Heart right ventricle (tissue), 16 donors: ENCODE data around the gene C4orf54. TPM values are rescaled to one million over a fixed set of nuclear protein-coding genes. Genes with fewer than 3 reads are reported as not detected.

Experiments used
- ATAC-seq, 8 donors: fragments of 200-7000 bp; cut with Tn5 transposase; one replicate each; pipeline ENCODE4 v1.9.1; 2020; ENCODE audit warnings: mild to moderate bottlenecking in 8 of 8, moderate library complexity in 8 of 8, moderate number of reproducible peaks in 1 of 8
- DNase-seq, 2 donors: peaks; one replicate each; pipeline ENCODE4 v3.0.0-alpha.2; 2020
- H3K27ac ChIP-seq, 10 donors: fragments of 200-600 bp; sonication (generic) in 2 of 10; one replicate each; pipeline versions ENCODE4 v1.5.0 to v1.8.0; 2020 to 2022; ENCODE audit warnings: mild to moderate bottlenecking in 3 of 10
- H3K27me3 ChIP-seq, 7 donors: fragments of 200-600 bp; one replicate each; pipeline ENCODE4 v1.8.0; 2021 to 2022; ENCODE audit warnings: mild to moderate bottlenecking in 2 of 7
- H3K36me3 ChIP-seq, 9 donors: fragments of 200-600 bp; sonication (generic) in 1 of 9; one replicate each; pipeline versions ENCODE4 v1.5.0 to v1.8.0; 2020 to 2022; ENCODE audit warnings: mild to moderate bottlenecking in 2 of 9
- H3K4me1 ChIP-seq, 9 donors: fragments of 200-600 bp; sonication (generic) in 1 of 9; one replicate each; pipeline versions ENCODE4 v1.5.0 to v1.8.0; 2020 to 2022; ENCODE audit warnings: mild to moderate bottlenecking in 4 of 9
- H3K4me3 ChIP-seq, 10 donors: fragments of 200-600 bp; sonication (generic) in 2 of 10; one replicate each; pipeline versions ENCODE4 v1.5.0 to v1.8.0; 2020 to 2022; ENCODE audit warnings: mild to moderate bottlenecking in 7 of 10, moderate library complexity in 2 of 10
- H3K9me3 ChIP-seq, 11 donors: fragments of 200-600 bp in 10 of 11; sonication (generic) in 2 of 11; one replicate each; pipeline versions ENCODE4 v1.5.0 to v1.8.0; 2013 to 2022; ENCODE audit warnings: mild to moderate bottlenecking in 2 of 11, control low read depth in 1 of 11, moderate library complexity in 1 of 11
- WGBS, 2 donors: extraction: QIAGEN DNeasy Blood & Tissue Kit; methylation state at CpG; one replicate each; pipeline ENCODE4 v1.1.7; 2013; ENCODE audit warnings: inconsistent platforms in 1 of 2; 5-methylcytosine and 5-hydroxymethylcytosine counted together
- intact Hi-C, 10 donors: fragments of 100-400 bp; cut with DNase I; formaldehyde crosslinking; loops; one replicate each; pipeline versions ENCODE4 v1.11.1 to v1.14.2; 2022
- long read RNA-seq, 3 donors: library from polyadenylated mRNA; unstranded; transcript quantifications; one replicate each; pipeline ENCODE4 v2.0.0, GENCODE V29; 2020 to 2021
- polyA plus RNA-seq, 2 donors: library from polyadenylated mRNA; stranded (reverse); fragments of 200-250 nt; gene quantifications; one replicate each; pipeline ENCODE4 v1.2.3, GENCODE V29; 2013
- total RNA-seq, 10 donors: library from RNA; stranded (reverse); fragmentation: NEBNext Ultra II Directional in 3 of 10; extraction: Animal tissue kit (Norgen Biotek cat#: 25700) in 3 of 10; gene quantifications; one replicate each; pipeline versions ENCODE4 v1.2.1 to v1.2.4, GENCODE V29; 2021 to 2023
- TF ChIP-seq, protein P1 (sequence below), 9 donors: fragments of 200-600 bp; sonication (generic) in 2 of 9; IDR thresholded peaks; one replicate each; pipeline versions ENCODE4 v1.5.0 to v1.8.0; 2021 to 2022; ENCODE audit warnings: antibody characterized with exemption in 9 of 9, mild to moderate bottlenecking in 5 of 9, moderate library complexity in 1 of 9
- donor health status: Arrhythmogenic right ventricular cardiomyopathy.
- donor health status: ischemic (EF 13 %, LVEDD 7.1; RV severe dilation, severe dysfunction).
- donor health status: healthy with polysubstance abuse.
- donor health status: DM: no; HTN: yes; CAD: no.
- donor health status: DM: no; HTN: no; CAD: no.
- donor health status: ischemic (EF 25% LVEDD 6.9; RV normal size, moderate dysfunction).
- donor health status: ischemic (EF 25% LVEDD 5.7; RV mildly dilated, moderate dysfunction).
- donor health status: healthy.
- donor health status: DM: yes; HTN: yes; CAD: no.
- donor health status: Ischemic cardiomyopathy.
- donor health status: ischemic (EF 35%, LVEDD 5.7; RV mildly dilated, moderate dysfunction).
- donor health status: nonischemic (EF 11% LVEDD 7.7; RV severe dilation, severe dysfunction).
- donor health status: DM: yes; HTN: yes; CAD: no.
- donor health status: PGD.
- donor health status: ischemic (EF 29% LVEDD 5.4; RV normal size, mild dysfunction).
- donor health status: nonischemic (EF 23%, LVEDD 6.1; RV moderate dilation, normal function).

C4orf54 gene
- total RNA-seq, result 1 to 10 TPM in 8 of 10 donors, under 1 TPM in 2; 0.68 to 9.3 (median 1.6) TPM
- polyA plus RNA-seq, result 10 to 100 TPM in 1 of 2 donors, under 1 TPM in 1; 0.80 to 14.4 TPM
- long read RNA-seq, donor 1, result 0 reads
- long read RNA-seq, donor 2, result 0 reads
- long read RNA-seq, donor 3, full-length matches to known transcripts, result 1 of 2 reads
- long read RNA-seq, donor 3, partial matches to known transcripts, result 0 of 2 reads
- long read RNA-seq, donor 3, other reads (novel, unspliced or antisense), result 1 of 2 reads

DNA sequence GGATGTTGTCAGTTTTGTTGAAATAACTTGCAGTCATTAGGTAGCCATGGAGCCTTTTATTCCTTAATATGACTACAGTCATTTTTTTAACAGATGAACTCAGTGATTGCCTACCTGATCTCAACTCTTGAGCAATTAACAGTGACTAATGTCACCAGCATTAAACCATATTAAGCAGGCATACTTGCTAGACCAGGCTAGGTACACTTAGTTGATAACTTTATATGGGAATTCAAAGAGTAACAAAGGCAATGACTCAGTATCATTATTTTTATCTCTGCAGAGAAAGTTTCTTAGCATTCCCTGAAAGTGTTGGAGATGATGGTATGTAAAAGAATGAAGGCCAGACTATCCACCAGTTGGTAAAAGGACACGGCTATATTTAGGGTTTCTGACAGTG, at the start of gene C4orf54:
Gene C4orf54, minus strand, starts transcription at position 31 of the 400 bp plus-strand sequence. CDS start 3,180 bp downstream, outside the sequence.
- intact Hi-C loops, result no loop called here
- Histone ChIP-seq H3K4me1 (peaks cover 0 to 39% (median 4%) of the 10 kb centered on the region in 9 donors), H3K4me3 (no peak within 1 kb of the TSS), H3K27ac (peak within 1 kb of the TSS in 9 of 10 donors; percentile 23 to 75 (median 60)), H3K36me3 (no peaks in the 10 kb centered on the region), H3K9me3 (peaks cover 0 to 4% (median 0%) of the 10 kb centered on the region in 11 donors), H3K27me3 (no peaks in the 10 kb centered on the region)
- ATAC-seq (peak in 3 of 8 donors; percentile 9 to 33 (median 27)), DNase-seq (no peak)
- TF ChIP-seq, protein P1, sequence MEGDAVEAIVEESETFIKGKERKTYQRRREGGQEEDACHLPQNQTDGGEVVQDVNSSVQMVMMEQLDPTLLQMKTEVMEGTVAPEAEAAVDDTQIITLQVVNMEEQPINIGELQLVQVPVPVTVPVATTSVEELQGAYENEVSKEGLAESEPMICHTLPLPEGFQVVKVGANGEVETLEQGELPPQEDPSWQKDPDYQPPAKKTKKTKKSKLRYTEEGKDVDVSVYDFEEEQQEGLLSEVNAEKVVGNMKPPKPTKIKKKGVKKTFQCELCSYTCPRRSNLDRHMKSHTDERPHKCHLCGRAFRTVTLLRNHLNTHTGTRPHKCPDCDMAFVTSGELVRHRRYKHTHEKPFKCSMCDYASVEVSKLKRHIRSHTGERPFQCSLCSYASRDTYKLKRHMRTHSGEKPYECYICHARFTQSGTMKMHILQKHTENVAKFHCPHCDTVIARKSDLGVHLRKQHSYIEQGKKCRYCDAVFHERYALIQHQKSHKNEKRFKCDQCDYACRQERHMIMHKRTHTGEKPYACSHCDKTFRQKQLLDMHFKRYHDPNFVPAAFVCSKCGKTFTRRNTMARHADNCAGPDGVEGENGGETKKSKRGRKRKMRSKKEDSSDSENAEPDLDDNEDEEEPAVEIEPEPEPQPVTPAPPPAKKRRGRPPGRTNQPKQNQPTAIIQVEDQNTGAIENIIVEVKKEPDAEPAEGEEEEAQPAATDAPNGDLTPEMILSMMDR (IDR thresholded peaks at IDR 0.05), result no peak
- 45 to 59% methylated on average over 1 of the region's 1 CpG for WGBS, 2 donors

DNA sequence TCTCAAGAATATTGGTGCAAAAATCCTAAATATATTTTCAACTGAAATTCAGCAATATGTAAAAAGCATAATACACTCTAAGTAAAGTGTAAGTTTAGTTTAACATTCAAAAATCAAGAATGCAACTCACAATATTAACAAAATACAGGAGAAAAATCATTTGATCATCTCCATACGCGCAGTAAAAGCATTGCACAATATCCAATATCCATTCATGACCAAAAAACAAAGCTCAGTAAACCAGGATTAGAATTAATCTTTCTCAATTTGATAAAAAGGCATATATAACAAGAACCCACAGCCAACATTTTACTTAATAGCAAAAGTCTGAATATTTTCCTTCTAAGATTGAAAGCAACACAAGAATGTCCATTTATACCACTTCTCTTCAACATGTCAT, 48.3 kb upstream of the C4orf54 start:
- Histone ChIP-seq H3K4me1 (peaks cover 0 to 7% (median 0%) of the 10 kb centered on the region in 9 donors), H3K9me3 (peaks cover 0 to 13% (median 0%) of the 10 kb centered on the region in 11 donors), H3K36me3 (no peaks in the 10 kb centered on the region), H3K27me3 (no peaks in the 10 kb centered on the region), H3K4me3 (no peak overlapping the region), H3K27ac (no peak overlapping the region)
- intact Hi-C loops, result no loop called here
- TF ChIP-seq, protein P1 (IDR thresholded peaks at IDR 0.05), result no peak
- no peak for ATAC-seq
- 95 to 97% methylated on average over 2 of the region's 2 CpGs for WGBS, 2 donors
- no peak for DNase-seq

DNA sequence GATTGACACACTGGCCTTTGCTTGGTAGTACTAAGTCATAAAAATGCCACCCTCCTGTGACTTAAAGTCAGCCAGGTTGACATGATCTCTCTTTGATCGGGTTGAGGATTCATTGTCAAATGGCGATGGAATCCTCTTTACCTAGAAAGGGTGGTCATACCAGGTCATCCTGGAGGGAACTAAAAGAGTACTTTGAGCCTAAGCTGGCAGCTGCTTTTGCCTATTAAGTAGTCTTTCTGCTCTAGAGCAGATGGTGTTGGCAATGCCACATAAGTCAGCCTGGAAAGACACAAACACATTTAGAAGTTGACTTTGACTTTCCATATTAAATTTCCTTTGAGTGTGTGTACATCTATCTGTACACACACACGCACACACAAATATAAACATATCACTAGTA, 39.2 kb upstream of the C4orf54 start:
- 88 to 92% methylated on average over 3 of the region's 3 CpGs for WGBS, 2 donors

DNA sequence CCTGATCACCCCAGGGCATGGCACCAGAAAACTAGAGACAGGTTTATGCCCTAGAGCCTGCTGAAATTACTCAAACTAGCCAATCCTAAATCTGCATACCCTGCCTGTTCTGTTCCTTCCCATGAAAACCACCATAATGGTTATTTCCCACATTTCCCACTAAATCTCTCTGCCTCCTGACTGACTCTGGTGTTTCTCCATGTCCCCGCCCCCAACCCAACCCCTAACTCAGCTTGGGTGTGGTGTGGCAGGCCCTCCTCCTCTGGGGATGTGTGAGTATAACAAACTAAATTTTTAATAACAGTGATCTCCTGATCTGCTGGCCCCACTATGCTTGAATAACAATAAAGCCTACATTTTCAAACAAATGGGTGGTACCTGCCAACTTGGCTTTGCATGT, 35.5 kb upstream of the C4orf54 start:
- Histone ChIP-seq H3K4me1 (no peaks in the 10 kb centered on the region), H3K27me3 (no peaks in the 10 kb centered on the region), H3K4me3 (no peak overlapping the region), H3K9me3 (peaks cover 0 to 37% (median 7%) of the 10 kb centered on the region in 11 donors), H3K36me3 (no peaks in the 10 kb centered on the region), H3K27ac (no peak overlapping the region)
- WGBS, 2 donors, result 66 to 67% methylated on average over 1 of the region's 1 CpG
- TF ChIP-seq, protein P1 (IDR thresholded peaks at IDR 0.05), result no peak
- no peak for ATAC-seq
- intact Hi-C loops, result no loop called here
- DNase-seq, result no peak

More for the DNA sequence above, 39.2 kb upstream of the C4orf54 start:
- intact Hi-C loops, result no loop called here
- no peak for DNase-seq
- no peaks in the 10 kb centered on the region for H3K27me3 ChIP-seq
- TF ChIP-seq, protein P1 (IDR thresholded peaks at IDR 0.05), result no peak
- H3K36me3 ChIP-seq, result no peaks in the 10 kb centered on the region
- no peaks in the 10 kb centered on the region for H3K4me1 ChIP-seq
- peaks cover 0 to 9% (median 0%) of the 10 kb centered on the region in 11 donors for H3K9me3 ChIP-seq
- H3K27ac ChIP-seq, result no peak overlapping the region
- no peak overlapping the region for H3K4me3 ChIP-seq
- ATAC-seq, result no peak
